HK-2 (cell line): Measurements from ENCODE around the gene CRABP2.

Source experiments
- DNase-seq: peaks from one replicate; pipeline ENCODE4 v3.0.0-alpha.2; 2018; ENCODE audit not compliant: unreplicated experiment

CRABP2 gene

GRCh38 chr1:156691191-156691590, 14.2 kb downstream of the CRABP2 start:
- no peak for DNase-seq

- DNase-seq, result no peak
These were observed 14.7 kb downstream of the CRABP2 start for GRCh38 chr1:156690675-156691036.

GRCh38 chr1:156689953-156690674, 15.3 kb downstream of the CRABP2 start:
- no peak for DNase-seq

GRCh38 chr1:156689035-156689952, 16.1 kb downstream of the CRABP2 start:
- peak; percentile 88 for DNase-seq

GRCh38 chr1:156684227-156684782, 21.1 kb downstream of the CRABP2 start:
- no peak for DNase-seq

GRCh38 chr1:156682166-156682890, 23.1 kb downstream of the CRABP2 start:
- no peak for DNase-seq

- no peak for DNase-seq
These were observed 24.0 kb downstream of the CRABP2 start for GRCh38 chr1:156681196-156681960.

- no peak for DNase-seq
These were observed 25.3 kb downstream of the CRABP2 start for GRCh38 chr1:156680056-156680455.

- DNase-seq, result peak; percentile 64
These were observed 27.5 kb downstream of the CRABP2 start for GRCh38 chr1:156677616-156678596.

GRCh38 chr1:156676820-156677615, 28.4 kb downstream of the CRABP2 start, which contains the start of gene NES:
Gene NES (minus strand): TSS chr1:156677407. CDS start chr1:156677264, 143 bp downstream.
- DNase-seq, result peak; percentile 79

GRCh38 chr1:156676114-156676819, 29.1 kb downstream of the CRABP2 start:
- no peak for DNase-seq

GRCh38 chr1:156675210-156676113, 29.9 kb downstream of the CRABP2 start:
- no peak for DNase-seq

- DNase-seq, result no peak
These were observed 31.8 kb downstream of the CRABP2 start for GRCh38 chr1:156673387-156674121.

GRCh38 chr1:156671804-156672203, 33.6 kb downstream of the CRABP2 start:
- DNase-seq, result no peak

- DNase-seq, result no peak
These were observed 34.6 kb downstream of the CRABP2 start for GRCh38 chr1:156670791-156671190.

- no peak for DNase-seq
These were observed 35.0 kb downstream of the CRABP2 start for GRCh38 chr1:156670359-156670758.

- DNase-seq, result no peak
These were observed 35.6 kb downstream of the CRABP2 start for GRCh38 chr1:156669794-156670193.
